Activated naive CD8-positive, alpha-beta T cell treated with anti-CD3 and anti-CD28 coated beads, Interleukin-2, amount 10 ng/mL, durations not matched to agents 7 days and 5 days (primary cell): ENCODE results near the gene HNRNPA1. TPM values are rescaled to one million over a fixed set of nuclear protein-coding genes. Genes with fewer than 3 reads are reported as not detected.
"Not testable (repeated sequence)": the region's sequence is repeated elsewhere in the genome, so short reads cannot be mapped to it uniquely, and the experiment has no call there.

Experiments
- ATAC-seq: fragments of 150-1000 bp; cut with Tn5 transposase; one replicate; pipeline ENCODE4 v1.10.0; 2021; ENCODE audit warnings: low read depth, moderate library complexity
- POLR2A ChIA-PET: fragments of 350-600 bp; sonication (Branson Sonifier 250); formaldehyde crosslinking; loops from one replicate; lab custom pipeline; 2021; ENCODE audit warnings: antibody characterized with exemption; lab: Charles Lee
- DNase-seq: peaks from one replicate; pipeline ENCODE4 v3.0.0; 2021
- H3K27ac Mint-ChIP-seq: one replicate; pipeline ENCODE4 v1.8.0; 2022; ENCODE audit warnings: mild to moderate bottlenecking, mixed read lengths
- H3K27me3 Mint-ChIP-seq: one replicate; pipeline ENCODE4 v1.8.0; 2022; ENCODE audit warnings: mild to moderate bottlenecking, moderate library complexity, mixed read lengths
- H3K36me3 Mint-ChIP-seq: one replicate; pipeline ENCODE4 v1.8.0; 2021; ENCODE audit warnings: mild to moderate bottlenecking, mixed read lengths
- H3K4me1 Mint-ChIP-seq: one replicate; pipeline ENCODE4 v1.8.0; 2021; ENCODE audit warnings: mixed read lengths
- H3K4me3 Mint-ChIP-seq: one replicate; pipeline ENCODE4 v1.8.0; 2022; ENCODE audit warnings: mild to moderate bottlenecking, moderate library complexity, mixed read lengths
- H3K9me3 Mint-ChIP-seq: one replicate; pipeline ENCODE4 v1.8.0; 2021; ENCODE audit warnings: mixed read lengths
- total RNA-seq, 2 experiments: library from RNA; stranded (reverse); gene quantifications; one replicate each; pipeline ENCODE4 v1.2.3, GENCODE V29; 2021

Gene HNRNPA1
- 1,000 to 10,000 TPM; 1,247 to 1,279 TPM for total RNA-seq

DNA sequence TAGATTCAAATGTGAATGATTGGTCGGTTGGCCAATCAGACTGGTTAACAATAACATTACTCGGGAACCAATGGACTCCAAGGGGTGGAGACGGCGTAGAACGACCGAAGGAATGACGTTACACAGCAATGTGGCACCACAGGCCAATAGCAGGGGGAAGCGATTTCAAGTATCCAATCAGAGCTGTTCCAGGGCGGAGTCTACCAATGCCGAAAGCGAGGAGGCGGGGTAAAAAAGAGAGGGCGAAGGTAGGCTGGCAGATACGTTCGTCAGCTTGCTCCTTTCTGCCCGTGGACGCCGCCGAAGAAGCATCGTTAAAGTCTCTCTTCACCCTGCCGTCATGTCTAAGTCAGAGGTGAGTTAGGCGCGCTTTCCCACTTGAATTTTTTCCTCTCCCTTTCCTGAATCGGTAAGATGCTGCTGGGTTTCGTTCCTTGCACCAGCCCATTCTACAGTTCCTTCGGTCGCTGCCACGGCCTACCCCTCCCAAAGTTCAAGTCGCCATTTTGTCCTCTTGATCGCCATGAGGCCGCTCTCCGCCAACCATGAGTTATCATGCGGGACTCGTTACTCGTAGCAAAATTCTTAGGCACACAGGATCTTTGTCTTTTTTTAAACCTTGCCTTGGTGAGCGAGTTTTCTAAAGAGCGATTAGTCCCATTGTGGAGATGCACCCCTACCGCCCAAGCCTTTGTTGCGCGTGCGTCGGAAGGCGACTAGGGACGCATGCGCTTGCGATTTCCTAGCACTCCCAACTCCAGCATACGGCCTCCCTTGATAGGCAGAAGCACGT lies at the start of gene HNRNPA1:
Gene HNRNPA1, plus strand, starts transcription at position 259 of the 793 bp plus-strand sequence. Its CDS starts 82 bp downstream, at position 341.
- POLR2A ChIA-PET = interaction anchor here (0.6 to 3.1 kb wide), 19 partner anchors 10 to 780 kb away, joined by 3 to 32 read pairs (median 5); partner anchors contain the start of genes COPZ1, NCKAP1L and TARBP2
- no peak within 1 kb of the TSS for H3K27ac Mint-ChIP-seq
- H3K9me3 Mint-ChIP-seq = no peaks in the 10 kb centered on the region
- no peak within 1 kb of the TSS for H3K4me3 Mint-ChIP-seq
- H3K4me1 Mint-ChIP-seq = peaks cover 45% of the 10 kb centered on the region
- ATAC-seq = peak; percentile 86
- peaks cover 60% of the 10 kb centered on the region for H3K36me3 Mint-ChIP-seq
- DNase-seq = peak; percentile 83
- no peaks in the 10 kb centered on the region for H3K27me3 Mint-ChIP-seq

DNA sequence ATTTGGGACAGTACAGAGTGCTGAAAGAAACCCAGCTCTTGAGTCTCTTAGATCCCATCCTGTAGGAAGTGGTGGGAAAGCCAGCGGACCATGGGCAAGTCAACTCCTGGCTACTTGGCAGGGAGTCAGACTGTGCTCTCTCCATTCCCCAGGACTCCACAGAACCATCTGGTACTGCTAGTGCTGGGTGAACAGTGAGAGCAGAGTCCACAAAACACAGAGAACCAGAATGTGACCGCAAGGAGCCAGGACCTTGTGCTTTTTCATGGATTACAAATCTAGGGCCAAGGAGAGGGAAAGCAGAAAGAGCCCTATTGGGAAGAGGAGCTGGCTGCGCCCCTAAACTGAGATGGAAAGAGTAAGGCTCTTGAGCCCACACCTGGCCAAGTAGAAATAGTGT lies 49.3 kb upstream of the HNRNPA1 start:
- DNase-seq, H3K27ac Mint-ChIP-seq, POLR2A ChIA-PET, H3K4me3 Mint-ChIP-seq, H3K9me3 Mint-ChIP-seq, H3K27me3 Mint-ChIP-seq, H3K36me3 Mint-ChIP-seq, ATAC-seq: not testable (repeated sequence)
- peaks cover 16% of the 10 kb centered on the region for H3K4me1 Mint-ChIP-seq

DNA sequence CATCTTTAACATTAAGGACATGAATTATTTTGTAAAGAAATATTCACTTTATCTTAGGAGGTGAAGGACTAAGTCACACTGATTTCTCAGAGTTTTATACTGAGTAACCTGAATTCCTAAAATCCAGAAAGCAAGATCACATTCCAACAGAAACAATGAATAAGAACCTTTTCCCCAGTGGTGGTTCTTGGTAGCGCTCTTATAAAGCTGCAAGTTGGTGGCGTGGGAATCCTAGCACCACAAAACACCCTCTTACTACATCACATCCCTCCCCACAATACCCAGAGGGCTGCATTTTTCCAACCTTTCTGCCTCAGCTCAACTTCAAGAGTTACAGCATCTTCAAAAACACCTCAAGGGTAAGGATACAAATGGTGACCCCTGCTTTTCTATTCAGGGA lies 47.7 kb upstream of the HNRNPA1 start:
- no peak for ATAC-seq

DNA sequence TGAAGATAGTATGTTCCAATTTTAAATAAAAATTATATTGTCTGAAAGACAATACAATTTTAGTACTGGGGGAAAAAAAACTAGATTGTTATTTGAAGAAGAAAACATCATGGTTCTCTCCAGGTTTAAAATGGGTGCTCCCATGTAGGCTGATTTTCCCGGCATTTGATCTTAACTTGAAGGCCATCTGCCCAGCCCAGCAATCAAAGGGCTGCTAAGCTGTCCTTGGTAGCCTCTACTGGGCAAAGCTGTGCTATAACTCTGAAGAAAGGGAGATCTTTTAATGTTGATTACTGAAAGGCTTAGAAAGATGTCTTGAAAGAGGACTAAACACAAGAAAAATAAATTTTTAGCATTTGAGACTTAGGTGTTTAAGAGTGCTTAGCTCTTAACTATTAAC lies 42.0 kb upstream of the HNRNPA1 start:
- peaks cover 8% of the 10 kb centered on the region for H3K4me1 Mint-ChIP-seq
- no peaks in the 10 kb centered on the region for H3K9me3 Mint-ChIP-seq
- DNase-seq = no peak
- POLR2A ChIA-PET = interaction anchor here (0.6 kb wide), 1 partner anchor 87 kb away, joined by 3 read pairs; no protein-coding TSS in a partner anchor
- peaks cover 26% of the 10 kb centered on the region for H3K36me3 Mint-ChIP-seq
- ATAC-seq = no peak
- no peaks in the 10 kb centered on the region for H3K27me3 Mint-ChIP-seq
- H3K27ac Mint-ChIP-seq = peak overlapping the region; percentile 55
- no peak overlapping the region for H3K4me3 Mint-ChIP-seq

More for the DNA sequence above, 47.7 kb upstream of the HNRNPA1 start:
- DNase-seq = no peak
- Mint-ChIP-seq H3K27me3 (no peaks in the 10 kb centered on the region), H3K4me3 (no peak overlapping the region), H3K27ac (no peak overlapping the region), H3K9me3 (no peaks in the 10 kb centered on the region), H3K4me1 (peaks cover 16% of the 10 kb centered on the region), H3K36me3 (peaks cover 12% of the 10 kb centered on the region)
- POLR2A ChIA-PET = no interaction called here

DNA sequence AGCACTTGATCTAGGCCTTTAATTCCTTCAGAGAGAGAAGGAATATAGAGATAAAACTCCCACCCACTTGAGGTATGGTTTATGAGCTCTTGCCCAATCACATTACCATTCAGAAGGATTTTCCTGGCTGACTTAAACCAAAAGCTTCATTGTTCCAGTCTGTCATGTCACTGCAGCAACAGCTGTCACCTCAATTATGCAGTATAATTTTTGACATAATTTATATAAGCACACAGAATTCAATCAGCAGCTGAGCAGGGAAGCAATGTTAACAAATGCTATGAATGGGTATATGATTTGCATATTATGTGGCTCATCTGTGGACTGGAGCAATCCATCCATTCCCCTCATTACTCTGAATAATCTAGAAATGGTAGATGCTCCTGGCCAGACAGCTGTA lies 40.9 kb upstream of the HNRNPA1 start:
- POLR2A ChIA-PET = no interaction called here
- Mint-ChIP-seq H3K4me1 (peaks cover 8% of the 10 kb centered on the region), H3K27me3 (no peaks in the 10 kb centered on the region), H3K4me3 (no peak overlapping the region), H3K9me3 (no peaks in the 10 kb centered on the region), H3K27ac (no peak overlapping the region), H3K36me3 (peaks cover 24% of the 10 kb centered on the region)
- DNase-seq (no peak), ATAC-seq (no peak)

DNA sequence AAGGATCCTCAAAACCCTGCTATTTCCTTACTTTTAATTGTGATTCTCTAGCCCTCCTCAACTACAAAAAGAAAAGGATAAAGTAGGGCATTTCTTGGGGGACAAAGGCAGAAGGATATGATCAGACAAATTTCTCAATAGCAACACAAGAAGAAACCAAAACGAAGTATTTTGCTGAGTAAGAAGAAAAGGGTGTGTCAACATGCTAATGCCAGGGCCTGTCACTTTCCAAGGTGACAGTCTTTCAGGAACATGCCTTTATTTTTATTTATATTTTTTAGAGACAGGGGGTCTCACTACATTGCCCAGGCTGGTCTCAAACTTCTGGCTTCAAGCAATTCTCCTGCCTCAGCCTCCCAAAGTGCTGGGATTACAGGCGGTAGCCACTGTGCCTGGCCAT lies 40.4 kb upstream of the HNRNPA1 start:
- H3K27ac Mint-ChIP-seq = no peak overlapping the region
- DNase-seq = no peak
- H3K36me3 Mint-ChIP-seq = peaks cover 22% of the 10 kb centered on the region
- no peak overlapping the region for H3K4me3 Mint-ChIP-seq
- H3K9me3 Mint-ChIP-seq = no peaks in the 10 kb centered on the region
- H3K4me1 Mint-ChIP-seq = peaks cover 6% of the 10 kb centered on the region
- no peaks in the 10 kb centered on the region for H3K27me3 Mint-ChIP-seq
- POLR2A ChIA-PET = no interaction called here
- ATAC-seq = no peak

DNA sequence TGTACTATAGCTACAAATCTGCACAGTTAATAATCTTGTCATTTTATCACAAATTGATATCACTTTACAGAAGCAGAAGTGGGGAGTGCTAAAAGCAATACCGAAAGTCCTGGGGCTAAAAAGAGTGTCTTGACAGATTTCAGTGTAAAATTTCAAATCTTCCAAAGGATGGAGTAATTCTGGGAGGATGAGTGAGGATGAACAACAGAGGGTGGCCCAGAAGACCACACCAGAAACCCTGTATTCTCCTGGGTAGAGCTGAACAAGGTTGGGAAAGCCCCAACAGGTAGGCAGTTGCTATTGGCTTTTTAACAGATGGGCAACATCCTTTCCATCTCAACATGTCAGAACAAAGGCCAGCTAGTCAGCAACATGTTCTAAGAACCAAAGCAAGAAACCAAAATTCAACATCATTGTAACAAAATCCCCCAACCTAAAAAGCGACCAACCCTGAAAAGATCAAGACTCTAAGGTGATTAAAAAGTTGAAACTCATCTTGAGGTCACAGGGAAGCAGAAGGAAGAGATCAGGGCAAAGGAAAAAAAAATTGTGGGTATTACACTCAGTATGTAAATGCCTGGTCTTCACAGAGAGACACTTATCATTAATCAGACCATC lies 39.4 kb upstream of the HNRNPA1 start:
- POLR2A ChIA-PET = interaction anchor here (1.0 to 1.4 kb wide), 2 partner anchors 11 to 18 kb away, joined by 3 to 4 read pairs; no protein-coding TSS in a partner anchor
- ATAC-seq = no peak
- Mint-ChIP-seq H3K27ac (peak overlapping the region; percentile 68), H3K4me3 (no peak overlapping the region), H3K27me3 (no peaks in the 10 kb centered on the region), H3K4me1 (peaks cover 6% of the 10 kb centered on the region), H3K9me3 (no peaks in the 10 kb centered on the region), H3K36me3 (peaks cover 26% of the 10 kb centered on the region)
- no peak for DNase-seq

DNA sequence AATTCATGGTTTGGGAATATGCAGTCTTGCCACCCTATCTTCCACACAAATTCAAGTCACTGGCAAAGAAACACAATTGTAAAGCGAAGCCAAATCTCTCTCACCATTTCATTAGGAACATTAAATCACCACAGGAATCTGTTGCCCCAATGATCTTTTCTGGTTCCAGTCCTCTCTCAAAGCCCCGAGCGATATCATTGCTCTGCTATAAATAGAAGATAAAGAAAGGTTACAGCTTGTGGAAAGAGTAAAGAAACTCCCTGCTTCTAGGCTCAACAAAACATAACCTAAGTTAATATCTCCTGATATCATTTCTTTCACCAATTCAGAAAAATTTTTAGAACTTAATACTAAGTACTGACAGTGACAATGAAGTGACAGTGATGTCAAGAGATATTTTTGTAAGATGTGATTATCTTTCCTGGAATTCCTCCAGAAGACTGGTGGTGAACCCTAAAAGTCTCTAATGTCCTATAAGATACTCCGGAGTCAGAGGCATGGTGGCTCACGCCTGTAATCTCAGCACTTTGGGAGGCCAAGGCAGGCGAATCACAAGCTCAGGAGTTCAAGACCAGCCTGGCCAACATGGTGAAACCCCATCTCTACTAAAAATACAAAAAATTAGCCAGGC lies 34.4 kb upstream of the HNRNPA1 start:
- no peak overlapping the region for H3K27ac Mint-ChIP-seq
- POLR2A ChIA-PET = no interaction called here
- no peak for DNase-seq
- H3K9me3 Mint-ChIP-seq = no peaks in the 10 kb centered on the region
- peaks cover 8% of the 10 kb centered on the region for H3K4me1 Mint-ChIP-seq
- no peak overlapping the region for H3K4me3 Mint-ChIP-seq
- H3K27me3 Mint-ChIP-seq = no peaks in the 10 kb centered on the region
- H3K36me3 Mint-ChIP-seq = peaks cover 31% of the 10 kb centered on the region
- ATAC-seq = no peak

DNA sequence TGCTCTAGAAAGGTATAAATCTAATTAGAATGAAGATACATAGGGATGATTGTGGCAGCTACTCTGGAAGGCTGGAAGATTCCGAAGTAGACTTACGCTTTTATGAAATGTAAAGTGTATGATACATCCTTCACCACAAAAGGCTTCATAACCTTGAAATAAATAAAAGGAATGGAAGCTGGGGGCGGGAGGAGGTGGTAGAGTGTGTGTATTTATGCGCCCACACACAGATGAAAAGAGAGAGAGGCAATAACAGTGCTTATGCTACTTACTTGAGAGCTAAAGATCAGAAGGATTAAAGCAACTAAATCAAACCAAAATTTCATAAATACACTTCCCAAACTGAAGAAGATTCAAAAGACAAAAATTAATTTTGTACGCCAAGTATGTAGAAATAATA lies 31.0 kb upstream of the HNRNPA1 start:
- no peak for DNase-seq

DNA sequence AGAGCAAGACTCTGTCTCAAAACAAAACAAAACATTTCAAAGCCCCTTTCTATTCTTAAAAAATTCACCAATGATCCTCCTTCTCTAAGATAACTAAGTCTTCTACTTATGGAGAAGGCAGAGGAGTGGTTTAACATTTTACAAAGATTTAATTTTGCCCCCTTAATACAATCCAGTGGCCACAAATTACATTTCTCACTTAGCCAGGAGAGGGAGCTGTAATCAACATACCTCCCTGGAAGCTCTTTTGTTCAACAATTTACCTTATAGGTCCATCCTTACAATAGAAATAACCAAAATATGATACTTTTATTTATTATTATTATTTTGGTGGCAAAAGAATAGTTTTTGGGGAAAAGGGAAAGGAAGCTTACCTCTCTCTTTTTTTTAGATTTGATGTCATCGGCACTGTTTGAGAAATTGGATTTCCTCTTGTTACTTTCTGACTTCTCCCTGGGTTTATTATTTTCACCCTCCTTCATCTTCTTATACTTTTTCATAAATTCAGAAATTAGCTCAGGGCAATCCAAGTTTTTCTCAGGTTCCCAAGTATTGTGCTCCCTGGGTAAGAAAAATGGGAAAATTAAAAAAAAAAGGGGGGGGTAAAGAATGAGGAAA lies 28.8 kb upstream of the HNRNPA1 start:
- H3K27me3 Mint-ChIP-seq = no peaks in the 10 kb centered on the region
- H3K4me3 Mint-ChIP-seq = no peak overlapping the region
- peaks cover 37% of the 10 kb centered on the region for H3K36me3 Mint-ChIP-seq
- peaks cover 6% of the 10 kb centered on the region for H3K4me1 Mint-ChIP-seq
- ATAC-seq (peak; percentile 68), DNase-seq (no peak)
- H3K27ac Mint-ChIP-seq = no peak overlapping the region
- no peaks in the 10 kb centered on the region for H3K9me3 Mint-ChIP-seq
- POLR2A ChIA-PET = interaction anchor here (0.6 to 1.1 kb wide), 5 partner anchors 10 to 215 kb away, joined by 3 to 7 read pairs (median 3); partner anchors contain the start of gene CBX5

More for the DNA sequence above, 31.0 kb upstream of the HNRNPA1 start:
- Mint-ChIP-seq H3K9me3 (no peaks in the 10 kb centered on the region), H3K27ac (no peak overlapping the region), H3K36me3 (peaks cover 29% of the 10 kb centered on the region), H3K27me3 (no peaks in the 10 kb centered on the region), H3K4me3 (no peak overlapping the region), H3K4me1 (peaks cover 3% of the 10 kb centered on the region)
- ATAC-seq = no peak
- POLR2A ChIA-PET = interaction anchor here (0.7 kb wide), 1 partner anchor 1690 kb away, joined by 3 read pairs; no protein-coding TSS in a partner anchor

DNA sequence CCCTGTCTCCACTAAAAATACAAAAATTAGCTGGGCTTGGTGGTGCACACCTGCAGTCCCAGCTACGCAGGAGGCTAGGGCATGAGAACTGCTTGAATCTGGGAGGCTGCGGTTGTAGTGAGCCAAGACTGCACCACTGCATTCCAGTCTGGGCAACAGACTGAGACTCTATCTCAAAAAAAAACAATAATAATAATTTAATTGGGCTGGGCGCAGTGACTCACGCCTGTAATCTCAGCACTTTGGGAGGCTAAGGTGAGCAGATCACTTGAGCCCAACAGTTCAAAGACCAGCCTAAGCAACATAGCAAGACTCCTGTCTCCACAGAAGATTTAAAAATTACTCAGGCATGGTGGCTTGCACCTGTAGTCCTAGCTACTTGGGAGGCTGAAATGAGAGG lies 27.3 kb upstream of the HNRNPA1 start:
- peaks cover 6% of the 10 kb centered on the region for H3K4me1 Mint-ChIP-seq
- DNase-seq (no peak), ATAC-seq (no peak)
- POLR2A ChIA-PET = interaction anchor here (1.2 kb wide), 1 partner anchor 28 kb away, joined by 7 read pairs; no protein-coding TSS in a partner anchor
- H3K27ac Mint-ChIP-seq = no peak overlapping the region
- no peak overlapping the region for H3K4me3 Mint-ChIP-seq
- H3K36me3 Mint-ChIP-seq = peaks cover 39% of the 10 kb centered on the region
- no peaks in the 10 kb centered on the region for H3K9me3 Mint-ChIP-seq
- H3K27me3 Mint-ChIP-seq = no peaks in the 10 kb centered on the region

DNA sequence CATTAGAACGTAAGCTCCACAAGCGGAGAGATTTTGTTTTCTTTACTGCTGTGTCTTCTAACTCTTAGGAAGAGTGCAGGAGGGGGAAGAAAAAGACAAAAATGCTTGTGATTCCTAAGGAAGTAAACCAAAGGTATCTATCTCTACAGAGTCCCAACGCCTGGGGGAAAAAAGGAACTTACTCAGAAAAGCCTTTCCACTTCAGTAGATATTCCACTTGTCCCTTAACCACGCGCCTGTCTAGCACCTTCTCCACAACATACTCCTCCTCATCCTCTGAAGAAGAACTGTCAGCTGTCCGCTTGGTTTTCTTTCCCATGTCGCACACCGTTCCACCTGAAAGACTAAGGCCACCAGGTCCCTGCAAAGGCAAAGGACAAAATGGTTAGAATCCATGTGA lies 23.2 kb upstream of the HNRNPA1 start:
- no peak overlapping the region for H3K27ac Mint-ChIP-seq
- POLR2A ChIA-PET = no interaction called here

More for the DNA sequence above, 23.2 kb upstream of the HNRNPA1 start:
- no peak overlapping the region for H3K4me3 Mint-ChIP-seq
- no peaks in the 10 kb centered on the region for H3K9me3 Mint-ChIP-seq
- DNase-seq = no peak
- H3K4me1 Mint-ChIP-seq = peaks cover 27% of the 10 kb centered on the region
- ATAC-seq = no peak
- H3K36me3 Mint-ChIP-seq = peaks cover 20% of the 10 kb centered on the region
- no peaks in the 10 kb centered on the region for H3K27me3 Mint-ChIP-seq
